Stomach (tissue), 4 donors: ENCODE measurements around the gene LIN28B.

Experiments
- CTCF ChIP-seq, 7 experiments: fragments of 450-650 bp in 4 of 7; fragments of 200-600 bp in 3 of 7; sonication (generic) in 3 of 7; IDR thresholded peaks; one replicate each; pipeline ENCODE4 v1.5.1; 2016 to 2019; ENCODE audit warnings: antibody characterized with exemption in 7 of 7, control low read depth in 2 of 7, mild to moderate bottlenecking in 1 of 7
- POLR2A ChIP-seq, 4 donors: fragments of 450-650 bp; IDR thresholded peaks; one replicate each; pipeline ENCODE4 v1.6.1; 2016; ENCODE audit warnings: antibody characterized with exemption in 4 of 4, control low read depth in 2 of 4, mild to moderate bottlenecking in 1 of 4, moderate library complexity in 1 of 4

GRCh38 chr6:105057160-105057559, 100.3 kb downstream of the LIN28B start:
- TF ChIP-seq CTCF (IDR thresholded peaks at IDR 0.05) = no peak
- TF ChIP-seq POLR2A (IDR thresholded peaks at IDR 0.05) = no peak
